Fibroblast of skin of left quadriceps (primary cell): Measurements from ENCODE around the gene IL23R.
"Not testable (repeated sequence)": the region's sequence is repeated elsewhere in the genome, so short reads cannot be mapped to it uniquely, and the experiment has no call there.

ENCODE experiments used
- DNase-seq, 2 experiments: peaks; one replicate each; pipeline ENCODE4 v3.0.0-alpha.2; 2013; ENCODE audit warnings: low read depth in 2 of 2

IL23R gene

DNA sequence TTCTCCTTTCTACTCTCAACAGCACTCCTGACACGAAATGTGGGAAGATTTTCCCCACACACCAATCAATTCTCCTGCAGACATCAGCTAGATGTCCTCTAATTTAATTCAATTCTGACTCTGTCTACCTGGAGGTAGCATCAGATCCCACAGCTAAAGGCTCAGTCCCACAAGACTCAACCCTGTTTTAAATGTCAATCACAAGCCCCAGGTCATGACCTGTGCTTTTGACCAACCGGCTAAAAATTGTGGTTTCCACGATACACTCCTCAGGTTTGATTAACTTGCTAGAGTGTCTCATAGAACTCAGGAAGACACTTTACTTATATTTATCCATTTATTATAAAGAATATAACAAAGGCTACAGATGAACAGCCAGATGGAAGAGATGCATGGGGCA lies 27.4 kb downstream of the IL23R start:
- DNase-seq = no peak

DNA sequence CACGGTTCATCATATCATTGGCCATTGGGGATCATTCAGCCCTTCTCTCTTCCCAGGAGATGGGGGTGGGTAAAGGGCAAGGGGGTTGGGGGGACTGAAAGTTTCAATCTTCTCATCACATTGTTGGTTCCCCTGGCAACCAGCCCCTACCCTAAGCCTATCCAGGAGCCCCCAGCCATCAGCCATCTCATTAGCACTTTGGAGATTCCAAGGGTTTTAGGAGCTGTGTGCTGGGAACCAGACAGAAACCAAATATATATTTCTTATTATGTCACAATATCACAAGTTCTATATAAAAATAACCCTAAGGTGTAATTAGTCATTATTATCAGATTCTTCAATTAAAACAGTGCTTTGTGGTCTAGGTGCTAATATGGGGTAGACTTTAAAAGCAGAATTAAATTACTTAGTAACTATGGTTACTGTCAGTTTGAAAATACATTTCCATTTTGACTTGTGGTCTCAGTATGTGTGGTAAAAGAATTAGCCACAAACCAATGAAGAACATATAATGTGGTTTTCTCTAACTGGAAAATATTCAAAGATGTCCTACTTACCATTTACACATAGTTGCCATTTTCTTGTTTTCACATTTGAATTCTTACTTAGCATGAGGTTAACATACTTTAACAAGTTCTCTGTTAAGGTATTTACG lies 28.1 kb downstream of the IL23R start:
- no peak for DNase-seq

DNA sequence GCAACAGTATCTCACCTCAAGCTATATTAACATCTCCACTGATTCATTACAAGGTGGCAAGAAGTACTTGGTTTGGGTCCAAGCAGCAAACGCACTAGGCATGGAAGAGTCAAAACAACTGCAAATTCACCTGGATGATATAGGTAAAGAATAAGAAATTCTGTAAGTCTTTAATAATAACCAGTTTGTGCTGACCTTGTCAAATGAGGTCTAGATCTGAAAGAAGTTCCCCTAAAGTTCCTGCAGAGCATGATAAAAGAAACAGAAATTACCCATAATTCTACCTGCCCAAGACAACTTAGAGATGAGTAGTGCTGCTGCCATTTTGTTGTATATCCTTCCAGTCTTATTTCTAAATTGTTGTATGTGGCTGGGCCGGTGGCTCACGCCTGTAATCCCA lies 34.5 kb downstream of the IL23R start:
- no peak for DNase-seq

DNA sequence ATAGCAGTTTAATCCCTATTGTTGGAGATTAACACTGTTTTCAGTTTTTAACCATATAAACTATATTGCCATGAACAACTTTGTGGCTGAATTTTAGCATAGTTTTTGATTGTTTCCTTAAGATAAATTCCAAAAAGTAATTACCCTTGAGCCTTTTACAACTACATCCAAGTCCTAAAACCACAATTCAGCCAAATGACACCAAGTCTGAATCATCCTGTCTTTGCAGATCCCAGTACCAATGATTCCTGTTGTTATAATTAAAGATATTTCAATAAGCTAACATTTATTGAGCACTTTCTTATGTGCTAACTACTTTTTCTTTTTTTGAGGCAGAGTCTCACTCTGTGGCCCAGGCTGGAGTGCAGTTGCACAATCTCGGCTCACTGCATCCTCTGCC lies 35.6 kb downstream of the IL23R start:
- peak in 1 of 2 experiments; percentile 15 for DNase-seq

DNA sequence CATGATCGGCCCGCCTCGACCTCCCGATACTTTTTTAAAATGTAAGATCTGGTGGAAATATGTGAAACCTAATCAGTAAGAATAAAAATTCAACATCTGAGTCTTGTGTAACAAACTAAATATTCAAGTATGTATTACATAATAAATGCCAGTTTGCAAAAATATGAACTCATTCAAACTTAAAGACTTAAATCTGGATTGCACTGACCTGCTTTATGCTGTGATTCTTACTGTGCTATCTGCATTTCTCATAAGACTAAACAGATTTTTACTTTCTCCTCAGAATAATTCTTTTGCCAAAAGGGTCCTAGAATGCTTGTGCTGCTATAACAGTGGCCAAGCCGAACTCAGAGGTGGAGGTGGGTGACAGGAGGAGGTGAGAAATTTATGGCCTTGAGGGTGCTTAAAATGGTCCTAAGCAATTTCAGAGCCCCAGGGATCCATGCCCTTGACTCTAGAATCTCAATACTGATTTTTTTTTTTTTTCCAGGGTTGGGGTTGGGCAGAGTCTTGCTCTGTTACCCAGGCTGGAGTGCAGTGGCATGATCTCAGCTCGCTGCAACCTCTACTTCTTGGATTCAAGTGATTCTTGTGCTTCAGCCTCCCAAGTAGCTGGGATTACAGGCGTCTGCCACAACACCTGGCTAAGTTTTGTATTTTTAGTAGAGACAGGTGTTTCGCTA lies 38.2 kb downstream of the IL23R start:
- no peak for DNase-seq

DNA sequence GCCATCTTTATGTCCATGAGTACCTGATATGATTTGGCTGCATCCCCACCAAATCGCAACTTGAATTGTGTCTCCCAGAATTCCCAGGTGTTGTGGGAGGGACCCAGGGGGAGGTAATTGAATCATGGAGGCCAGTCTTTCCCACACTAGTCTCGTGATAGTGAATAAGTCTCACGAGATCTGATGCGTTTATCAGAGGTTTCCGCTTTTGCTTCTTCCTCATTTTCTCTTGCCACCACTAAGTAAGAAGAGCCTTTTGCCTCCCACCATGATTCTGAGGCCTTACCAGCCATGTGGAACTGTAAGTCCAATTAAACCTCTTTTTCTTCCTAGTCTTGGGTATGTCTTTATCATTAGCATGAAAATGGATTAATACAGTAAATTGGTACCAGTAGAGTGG lies 41.1 kb downstream of the IL23R start:
- not testable (repeated sequence) for DNase-seq

DNA sequence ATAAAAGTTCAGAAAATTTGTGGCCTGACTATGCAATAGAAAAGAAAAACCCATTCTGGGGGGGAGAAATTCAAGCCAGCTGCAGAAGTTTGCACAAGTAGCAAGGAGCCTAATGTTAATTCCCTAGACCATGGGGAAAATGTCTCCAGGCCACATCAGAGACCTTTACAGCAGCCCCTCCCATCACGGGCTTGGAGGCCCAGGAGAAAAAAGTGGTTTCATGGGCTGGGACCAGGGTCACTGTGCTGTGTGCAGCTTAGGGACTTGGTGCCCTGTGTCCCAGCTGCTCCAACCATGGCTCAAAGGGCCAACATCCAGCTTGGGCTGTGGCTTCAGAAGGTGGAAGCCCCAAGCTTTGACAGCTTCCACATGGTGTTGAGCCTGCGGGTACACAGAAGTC lies 42.0 kb downstream of the IL23R start:
- DNase-seq = no peak

DNA sequence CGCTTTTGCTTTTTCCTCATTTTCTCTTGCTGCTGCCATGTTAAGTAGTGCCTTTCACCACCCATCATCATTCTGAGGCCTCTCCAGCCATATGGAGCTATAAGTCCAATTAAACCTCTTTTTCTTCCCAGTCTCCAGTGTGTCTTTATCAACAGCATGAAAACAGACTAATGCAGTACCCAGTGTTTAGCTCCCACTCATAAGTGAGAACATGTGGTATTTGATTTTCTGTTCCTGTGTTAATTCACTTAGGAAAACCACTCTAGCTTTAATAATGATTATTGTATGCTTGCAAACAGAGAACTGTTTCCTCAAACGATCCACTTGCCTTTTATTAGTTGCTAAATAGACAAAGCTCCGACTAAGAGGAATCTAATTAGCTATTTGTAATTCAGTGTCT lies 43.3 kb downstream of the IL23R start:
- DNase-seq = no peak

DNA sequence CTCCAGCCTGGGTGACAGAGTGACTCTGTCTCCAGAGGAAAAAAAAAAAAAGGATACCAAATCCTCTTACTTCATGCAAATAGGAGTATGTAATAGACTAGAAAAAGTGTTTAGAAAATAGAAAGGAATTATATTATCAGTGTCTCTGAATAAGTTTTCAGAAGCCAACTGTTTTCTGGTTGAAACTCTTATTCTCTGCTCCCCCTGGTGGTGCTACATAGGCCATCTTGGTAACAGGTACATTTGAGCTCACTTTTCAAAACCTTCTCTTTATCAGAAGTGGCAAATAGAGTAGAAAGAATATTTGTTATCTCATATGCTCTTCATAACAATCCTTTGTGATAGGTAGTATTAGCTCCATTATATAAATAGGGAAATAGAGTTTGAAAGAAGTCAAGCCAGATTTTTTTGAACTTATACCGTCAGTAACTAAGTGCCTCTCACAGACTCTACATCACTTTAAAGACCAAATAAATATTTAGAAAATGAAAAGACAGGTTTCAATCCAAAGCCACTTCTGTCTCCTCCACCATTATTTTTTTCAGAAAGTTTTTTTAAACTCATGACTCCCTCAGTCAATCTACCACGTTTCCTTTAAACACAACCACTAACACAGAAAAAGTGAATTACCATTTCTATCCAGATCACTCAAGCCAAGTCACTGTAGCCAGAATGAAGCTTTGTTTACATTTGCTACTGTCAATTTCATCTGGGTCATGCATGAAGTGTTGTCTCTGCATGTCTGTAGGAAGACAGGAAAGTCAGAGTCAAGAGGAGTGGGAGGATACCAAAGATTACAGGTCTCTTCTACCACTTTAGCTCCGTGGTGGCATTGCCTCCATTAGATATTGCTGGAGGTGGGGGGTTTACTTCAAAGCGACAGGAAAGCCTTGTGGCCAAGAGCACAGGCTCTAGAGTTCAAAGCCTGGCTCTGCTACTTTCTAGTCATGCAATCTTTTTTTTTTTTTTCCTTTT lies 45.6 kb downstream of the IL23R start:
- DNase-seq = no peak

DNA sequence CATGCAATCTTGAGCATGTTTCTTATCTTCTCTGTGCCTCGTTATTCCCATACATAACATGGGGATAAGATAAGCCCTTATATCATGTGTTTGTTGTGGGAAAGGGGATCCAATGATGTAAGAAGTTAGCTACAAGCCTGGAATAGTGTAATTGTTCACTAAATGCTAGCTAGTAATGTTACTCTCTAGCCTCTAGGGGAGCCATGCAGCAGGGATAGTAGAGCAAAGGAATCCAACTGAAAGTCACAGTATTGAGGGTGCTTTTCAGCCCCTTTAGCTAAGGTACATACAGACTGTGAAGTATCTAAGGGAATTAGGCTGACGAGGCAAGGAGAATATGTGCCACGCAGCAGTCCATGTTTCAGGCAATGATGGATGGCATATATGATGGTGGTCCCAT lies 46.9 kb downstream of the IL23R start:
- DNase-seq = no peak

DNA sequence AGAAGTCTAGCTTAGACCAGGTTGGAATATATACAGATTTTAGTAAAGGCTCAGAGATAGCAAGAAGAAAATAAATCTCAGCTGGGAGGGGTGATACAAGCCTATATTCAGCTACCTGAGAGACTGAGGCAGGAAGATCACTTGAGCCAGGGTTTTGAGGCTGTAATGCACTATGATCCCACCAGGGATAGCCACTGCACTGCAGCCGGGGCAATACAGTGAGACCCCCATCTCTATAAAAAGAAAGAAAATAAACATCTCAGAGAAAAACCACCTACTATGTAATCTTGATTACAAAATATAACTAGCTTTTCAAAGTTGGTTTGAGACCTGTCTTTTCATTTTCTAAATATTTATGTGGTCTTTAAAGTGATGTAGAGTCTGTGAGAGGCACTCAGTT lies 47.7 kb downstream of the IL23R start:
- no peak for DNase-seq

DNA sequence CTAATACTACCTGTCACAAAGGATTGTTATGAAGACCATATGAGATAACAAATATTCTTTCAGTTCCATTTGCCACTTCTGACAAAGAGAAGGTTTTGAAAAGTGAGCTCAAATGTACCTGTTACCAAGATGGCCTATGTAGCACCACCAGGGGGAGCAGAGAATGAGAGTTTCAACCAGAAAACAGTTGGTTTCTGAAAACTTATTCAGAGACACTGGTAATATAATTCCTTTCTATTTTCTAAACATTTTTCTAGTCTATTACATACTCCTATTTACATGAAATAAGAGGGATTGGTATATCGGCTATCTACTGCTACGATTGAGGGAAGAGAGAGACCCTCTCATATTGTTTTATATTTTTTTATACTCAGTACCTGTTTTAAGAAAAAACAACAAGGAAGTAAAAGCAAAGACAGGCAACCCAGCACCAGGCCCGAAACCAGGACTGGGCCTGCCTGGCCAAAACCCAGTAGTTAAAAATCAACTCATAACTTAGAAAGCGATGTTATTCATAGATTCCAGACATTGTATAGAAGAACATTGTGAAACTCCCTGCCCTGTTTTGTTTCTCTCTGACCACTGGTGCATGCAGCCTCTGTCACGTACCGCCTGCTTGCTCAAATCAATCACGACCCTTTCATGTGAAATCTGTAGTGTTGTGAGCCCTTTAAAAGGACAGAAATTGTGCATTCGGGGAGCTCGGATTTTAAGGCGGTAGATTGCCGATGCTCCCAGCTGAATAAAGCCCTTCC lies 48.3 kb downstream of the IL23R start:
- no peak for DNase-seq

DNA sequence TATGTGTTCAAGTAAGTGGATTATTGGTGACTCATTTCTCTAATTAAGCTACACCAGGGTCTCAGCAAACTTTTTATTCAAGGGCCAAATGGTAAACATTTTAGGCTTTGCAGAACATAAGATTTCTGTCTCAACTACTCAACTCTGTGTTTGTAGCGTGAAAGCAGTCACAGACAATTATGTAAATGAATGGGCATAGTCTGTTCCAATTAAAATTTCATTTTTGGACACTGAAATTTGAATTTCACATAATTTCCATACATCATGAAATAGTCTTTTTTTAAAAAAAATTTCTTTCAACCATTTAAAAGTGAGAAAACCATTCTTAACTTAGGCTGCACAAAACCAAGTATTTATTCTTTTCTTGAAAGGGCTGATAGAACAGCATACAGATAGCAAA lies 50.1 kb downstream of the IL23R start:
- no peak for DNase-seq

DNA sequence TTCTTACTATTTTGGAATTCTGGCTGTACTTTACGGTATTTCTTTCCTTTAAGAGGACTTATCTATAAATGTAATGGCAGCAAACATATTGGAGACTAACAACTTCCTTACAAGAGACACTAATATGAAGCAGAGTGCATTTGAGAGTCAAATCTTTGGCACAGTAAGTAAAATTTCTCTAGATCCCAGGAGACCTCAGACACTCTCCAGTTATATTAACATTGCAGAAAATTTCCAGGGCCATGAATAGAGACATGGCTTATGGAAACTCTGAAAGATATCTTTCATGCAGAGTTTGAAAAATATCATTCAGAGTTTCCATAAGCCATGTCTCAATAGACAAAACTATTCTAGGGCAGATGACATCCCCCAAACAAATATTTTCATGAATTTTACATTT lies 51.2 kb downstream of the IL23R start:
- no peak for DNase-seq

DNA sequence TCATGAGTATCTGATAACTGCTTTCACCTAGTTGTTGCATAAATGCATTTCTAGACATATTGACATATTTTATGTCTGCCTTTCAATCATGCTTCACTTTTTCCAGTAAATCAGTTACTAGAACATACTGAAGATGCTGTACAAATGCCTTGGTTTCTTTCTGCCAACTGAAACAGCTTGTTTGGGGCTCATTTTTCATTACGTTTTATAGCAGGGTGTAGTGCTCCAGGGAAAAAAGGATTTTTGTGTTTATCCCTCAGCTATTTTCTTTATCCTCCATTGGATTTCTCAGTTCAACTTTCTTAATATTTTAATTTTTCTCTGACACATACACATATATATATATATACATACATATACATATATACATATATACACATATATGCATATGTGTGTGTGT lies 51.7 kb downstream of the IL23R start:
- no peak for DNase-seq

DNA sequence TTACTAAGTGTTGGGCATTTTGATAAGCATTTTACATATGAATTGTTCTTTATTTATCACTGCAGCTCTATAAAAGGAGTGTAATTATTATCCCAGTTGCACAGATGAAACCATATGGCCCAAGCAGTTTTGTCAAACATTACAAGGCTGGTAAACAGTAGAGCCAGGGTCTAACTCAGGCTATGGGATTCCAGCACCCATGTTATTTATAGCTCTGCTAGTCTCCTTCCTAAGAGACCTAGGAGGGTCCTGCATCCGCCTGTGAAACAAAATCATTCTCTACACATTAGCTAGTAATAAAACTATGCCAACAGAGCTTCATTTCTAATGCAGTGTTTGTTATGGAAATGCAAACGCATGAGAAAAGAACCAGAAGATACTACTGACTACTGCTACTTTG lies 58.6 kb downstream of the IL23R start:
- DNase-seq = no peak

DNA sequence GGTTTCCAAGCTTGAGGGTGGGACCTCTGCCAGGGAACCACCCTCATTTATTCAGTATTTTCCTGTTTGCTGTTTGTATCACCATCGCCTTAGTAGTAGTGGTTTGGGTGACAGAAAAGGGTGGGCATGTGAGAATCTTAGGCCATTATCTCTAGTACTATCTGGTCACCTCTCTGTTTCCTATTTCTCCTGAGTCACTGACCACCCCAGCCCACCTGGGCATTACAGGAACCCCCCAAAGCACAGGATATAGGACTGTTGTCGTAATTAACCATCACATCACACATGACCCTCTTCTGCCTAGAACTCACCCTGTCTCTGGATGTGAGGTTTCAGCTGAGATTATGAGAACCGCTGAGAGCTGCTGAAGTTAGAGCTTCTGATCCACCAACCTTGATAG lies 60.4 kb downstream of the IL23R start:
- DNase-seq = no peak

DNA sequence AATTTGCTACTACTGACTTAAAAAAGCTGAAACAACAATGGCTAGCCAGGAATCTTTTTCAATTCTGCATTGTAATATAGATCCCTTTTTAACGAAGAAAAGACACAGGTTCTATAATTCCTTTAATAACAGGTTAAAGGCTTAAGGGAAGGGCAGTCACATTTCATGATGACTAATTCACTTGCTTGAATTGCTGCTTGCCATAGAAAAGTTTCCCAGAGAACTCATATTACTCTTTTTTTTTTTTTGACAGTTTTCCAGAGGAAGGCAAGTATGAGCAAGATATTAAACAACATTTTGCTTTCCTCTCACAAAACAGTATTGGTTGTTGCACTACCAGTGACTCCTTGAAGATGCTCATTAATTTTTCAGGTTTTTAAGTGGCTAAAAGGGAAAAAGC lies 60.9 kb downstream of the IL23R start:
- no peak for DNase-seq

DNA sequence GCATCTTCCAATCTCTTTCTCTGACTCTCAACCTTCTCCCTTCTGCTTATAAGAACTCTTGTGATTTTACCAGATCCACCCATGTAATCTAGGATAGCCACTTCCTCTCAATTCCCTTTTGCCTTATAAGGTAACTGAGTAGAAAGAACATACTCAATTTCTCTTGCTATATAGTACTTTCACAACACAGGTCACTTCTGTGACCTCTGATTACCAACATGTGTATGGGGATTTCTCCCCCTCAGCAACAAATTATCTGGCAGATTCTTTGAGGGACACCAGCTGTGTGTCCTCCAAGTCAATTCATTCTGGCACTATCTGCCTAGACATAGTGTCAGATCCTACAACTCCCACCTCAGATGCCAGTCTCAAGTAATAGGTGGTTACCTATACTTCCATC lies 62.5 kb downstream of the IL23R start:
- DNase-seq = no peak

DNA sequence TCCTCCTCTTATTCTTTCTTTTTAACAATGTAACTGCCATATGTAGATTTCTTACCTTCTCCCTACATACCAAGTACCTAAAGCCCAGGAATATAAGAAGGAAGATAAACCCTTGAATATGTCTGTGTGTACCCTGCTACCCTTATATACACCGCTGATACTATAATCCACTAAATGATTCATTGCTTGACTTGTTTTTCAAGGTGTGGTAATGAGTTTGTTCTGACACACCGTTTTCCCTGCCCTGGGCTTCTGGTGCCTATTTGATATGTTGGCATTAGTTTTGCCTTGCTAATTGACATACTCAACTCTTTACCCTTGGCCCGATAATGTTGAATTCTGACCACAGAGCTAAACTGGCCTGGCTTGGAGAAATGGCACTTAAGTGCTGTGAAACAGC lies 64.3 kb downstream of the IL23R start:
- DNase-seq = no peak

DNA sequence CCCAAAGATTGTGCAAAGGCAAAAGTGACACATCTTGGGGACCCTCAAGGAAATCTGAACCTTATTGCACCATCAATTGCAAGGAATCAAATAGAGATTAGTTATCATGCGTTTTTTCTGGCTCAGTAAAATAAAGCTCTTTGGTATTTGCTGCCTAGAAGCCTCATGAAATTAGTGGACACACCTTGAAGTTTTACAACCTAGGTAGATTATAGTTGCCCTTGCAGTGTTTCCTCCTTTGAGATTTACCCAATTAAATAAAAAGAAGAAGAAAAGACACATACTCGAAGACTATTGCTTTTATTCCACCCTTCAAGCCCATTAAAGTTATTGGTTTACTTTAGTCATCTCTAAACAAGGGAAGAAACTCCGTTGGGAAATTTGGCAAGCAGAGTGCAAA lies 70.0 kb downstream of the IL23R start:
- no peak for DNase-seq

DNA sequence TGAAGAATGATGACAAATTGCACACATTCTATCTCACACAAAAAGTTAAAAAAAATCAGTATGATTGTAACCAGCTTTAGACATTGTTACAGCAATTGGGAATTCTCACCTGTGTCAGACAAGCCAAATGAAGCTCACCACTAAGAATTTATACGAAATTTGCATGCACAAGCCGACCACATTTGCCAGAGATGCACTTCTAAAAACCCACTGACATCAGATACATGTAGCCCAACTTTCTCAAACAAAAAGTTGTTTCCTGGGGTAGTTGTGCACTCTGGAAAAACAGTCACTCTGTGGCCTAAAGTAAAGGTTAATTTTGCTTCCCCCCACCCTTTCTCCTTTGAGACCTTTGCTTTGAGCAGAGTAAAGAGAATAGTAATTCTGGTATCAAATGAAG lies 73.5 kb downstream of the IL23R start:
- no peak for DNase-seq
